IMR-90 (cell line): ENCODE data around the gene WDR62.

Experiments used
- BHLHE40 ChIP-seq: fragments of 150-350 bp; IDR thresholded peaks from 2 replicates; pipeline ENCODE4 v1.6.1; 2016; ENCODE audit warnings: mild to moderate bottlenecking, low read depth, low read length
- ELK1 ChIP-seq: fragments of 150-350 bp; IDR thresholded peaks from 2 replicates; pipeline ENCODE4 v1.6.1; 2016; ENCODE audit warnings: low read depth, mild to moderate bottlenecking, low read length, moderate library complexity, borderline replicate concordance
- MAFK ChIP-seq: IDR thresholded peaks from 2 replicates; pipeline ENCODE4 v1.6.1; 2012; ENCODE audit warnings: low read depth, low read length, improper control_type of control experiment
- MAZ ChIP-seq: IDR thresholded peaks from 2 replicates; pipeline ENCODE4 v1.6.1; 2012; ENCODE audit warnings: low read depth, mild to moderate bottlenecking, low read length, improper control_type of control experiment, moderate library complexity, borderline replicate concordance
- MXI1 ChIP-seq: IDR thresholded peaks from 2 replicates; pipeline ENCODE4 v1.6.1; 2012; ENCODE audit warnings: low read depth, mild to moderate bottlenecking, low read length, moderate library complexity, borderline replicate concordance
- RAD21 ChIP-seq: IDR thresholded peaks from 2 replicates; pipeline ENCODE4 v1.6.1; 2012; ENCODE audit warnings: low read length, improper control_type of control experiment
- SMC3 ChIP-seq: fragments of 150-350 bp; IDR thresholded peaks from 2 replicates; pipeline ENCODE4 v1.6.1; 2016; ENCODE audit warnings: low read depth, mild to moderate bottlenecking, antibody characterized with exemption, low read length, moderate library complexity
- TF ChIP-seq, protein P1 (sequence below): conservative IDR thresholded peaks from 2 replicates; pipeline ENCODE4 v1.5.1; 2012; ENCODE audit warnings: mild to moderate bottlenecking, low read depth, low read length, improper control_type of control experiment
- TF ChIP-seq, protein P2 (sequence below): fragments of 150-350 bp; IDR thresholded peaks from 2 replicates; pipeline ENCODE4 v1.6.1; 2017; ENCODE audit warnings: mild to moderate bottlenecking, antibody characterized with exemption, low read length, low read depth

GRCh38 chr19:36064826-36065225 lies 10.1 kb downstream of the WDR62 start:
- TF ChIP-seq ELK1 (no peak), RAD21 (no peak), SMC3 (no peak), BHLHE40 (no peak), MAFK (no peak), MAZ (no peak), MXI1 (no peak)
- TF ChIP-seq, protein P1, sequence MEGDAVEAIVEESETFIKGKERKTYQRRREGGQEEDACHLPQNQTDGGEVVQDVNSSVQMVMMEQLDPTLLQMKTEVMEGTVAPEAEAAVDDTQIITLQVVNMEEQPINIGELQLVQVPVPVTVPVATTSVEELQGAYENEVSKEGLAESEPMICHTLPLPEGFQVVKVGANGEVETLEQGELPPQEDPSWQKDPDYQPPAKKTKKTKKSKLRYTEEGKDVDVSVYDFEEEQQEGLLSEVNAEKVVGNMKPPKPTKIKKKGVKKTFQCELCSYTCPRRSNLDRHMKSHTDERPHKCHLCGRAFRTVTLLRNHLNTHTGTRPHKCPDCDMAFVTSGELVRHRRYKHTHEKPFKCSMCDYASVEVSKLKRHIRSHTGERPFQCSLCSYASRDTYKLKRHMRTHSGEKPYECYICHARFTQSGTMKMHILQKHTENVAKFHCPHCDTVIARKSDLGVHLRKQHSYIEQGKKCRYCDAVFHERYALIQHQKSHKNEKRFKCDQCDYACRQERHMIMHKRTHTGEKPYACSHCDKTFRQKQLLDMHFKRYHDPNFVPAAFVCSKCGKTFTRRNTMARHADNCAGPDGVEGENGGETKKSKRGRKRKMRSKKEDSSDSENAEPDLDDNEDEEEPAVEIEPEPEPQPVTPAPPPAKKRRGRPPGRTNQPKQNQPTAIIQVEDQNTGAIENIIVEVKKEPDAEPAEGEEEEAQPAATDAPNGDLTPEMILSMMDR: no peak
- TF ChIP-seq, protein P2, sequence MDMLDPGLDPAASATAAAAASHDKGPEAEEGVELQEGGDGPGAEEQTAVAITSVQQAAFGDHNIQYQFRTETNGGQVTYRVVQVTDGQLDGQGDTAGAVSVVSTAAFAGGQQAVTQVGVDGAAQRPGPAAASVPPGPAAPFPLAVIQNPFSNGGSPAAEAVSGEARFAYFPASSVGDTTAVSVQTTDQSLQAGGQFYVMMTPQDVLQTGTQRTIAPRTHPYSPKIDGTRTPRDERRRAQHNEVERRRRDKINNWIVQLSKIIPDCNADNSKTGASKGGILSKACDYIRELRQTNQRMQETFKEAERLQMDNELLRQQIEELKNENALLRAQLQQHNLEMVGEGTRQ: no peak
